Body of pancreas (tissue), 4 donors: ENCODE results near the gene DHRS12.

Source experiments
- POLR2A ChIP-seq, 3 donors: fragments of 450-650 bp; IDR thresholded peaks; one replicate each; pipeline ENCODE4 v1.6.1; 2016; ENCODE audit warnings: antibody characterized with exemption in 3 of 3, mild to moderate bottlenecking in 2 of 3
- TF ChIP-seq, protein P1 (sequence below), 7 experiments: fragments of 450-650 bp in 4 of 7; fragments of 200-600 bp in 3 of 7; sonication (generic) in 3 of 7; IDR thresholded peaks; one replicate each; pipeline ENCODE4 v1.5.1; 2016 to 2019; ENCODE audit warnings: antibody characterized with exemption in 7 of 7

DNA sequence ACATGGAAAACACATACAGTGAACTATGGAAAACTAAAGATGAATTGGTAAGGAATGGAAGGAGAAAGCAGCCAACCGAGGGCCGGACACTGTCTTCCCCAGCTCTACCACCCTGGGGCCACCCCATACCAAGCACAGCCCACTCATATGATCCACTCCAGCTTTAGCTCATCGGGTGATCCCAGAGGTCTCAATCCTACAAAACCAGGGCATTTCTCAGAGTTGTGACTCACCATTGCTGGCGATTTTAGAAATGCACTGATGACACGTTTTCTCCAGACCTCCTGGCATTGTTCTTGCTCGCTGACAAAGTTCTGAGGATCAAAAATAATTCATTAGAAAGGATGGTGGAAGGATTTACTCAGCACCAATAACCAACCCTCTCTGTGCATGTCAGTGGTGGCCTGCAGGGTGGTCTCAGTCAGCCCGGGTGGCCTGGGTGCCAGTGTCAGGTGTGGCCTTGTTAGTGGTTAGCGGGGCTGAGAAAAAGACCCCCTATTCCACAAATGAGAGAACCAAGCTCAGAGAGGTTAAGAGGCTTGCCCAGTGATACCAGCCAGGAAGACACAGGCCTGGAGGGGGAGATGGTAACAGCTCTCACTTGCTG, 34.4 kb upstream of the DHRS12 start:
- no peak for TF ChIP-seq POLR2A (IDR thresholded peaks at IDR 0.05)
- TF ChIP-seq, protein P1, sequence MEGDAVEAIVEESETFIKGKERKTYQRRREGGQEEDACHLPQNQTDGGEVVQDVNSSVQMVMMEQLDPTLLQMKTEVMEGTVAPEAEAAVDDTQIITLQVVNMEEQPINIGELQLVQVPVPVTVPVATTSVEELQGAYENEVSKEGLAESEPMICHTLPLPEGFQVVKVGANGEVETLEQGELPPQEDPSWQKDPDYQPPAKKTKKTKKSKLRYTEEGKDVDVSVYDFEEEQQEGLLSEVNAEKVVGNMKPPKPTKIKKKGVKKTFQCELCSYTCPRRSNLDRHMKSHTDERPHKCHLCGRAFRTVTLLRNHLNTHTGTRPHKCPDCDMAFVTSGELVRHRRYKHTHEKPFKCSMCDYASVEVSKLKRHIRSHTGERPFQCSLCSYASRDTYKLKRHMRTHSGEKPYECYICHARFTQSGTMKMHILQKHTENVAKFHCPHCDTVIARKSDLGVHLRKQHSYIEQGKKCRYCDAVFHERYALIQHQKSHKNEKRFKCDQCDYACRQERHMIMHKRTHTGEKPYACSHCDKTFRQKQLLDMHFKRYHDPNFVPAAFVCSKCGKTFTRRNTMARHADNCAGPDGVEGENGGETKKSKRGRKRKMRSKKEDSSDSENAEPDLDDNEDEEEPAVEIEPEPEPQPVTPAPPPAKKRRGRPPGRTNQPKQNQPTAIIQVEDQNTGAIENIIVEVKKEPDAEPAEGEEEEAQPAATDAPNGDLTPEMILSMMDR (IDR thresholded peaks at IDR 0.05), result no peak
